ENCODE data around the gene RRP15.

GRCh38 chr1:218275823-218276222, 9.3 kb upstream of the RRP15 start:
- no peak for TF ChIP-seq CTCF (conservative IDR thresholded peaks at IDR 0.05 in 1 of 2, IDR thresholded peaks at IDR 0.05 in 1 of 2; ENCODE audit: low read depth in 1 of 2, low read length in 2 of 2)
- TF ChIP-seq EZH2 (IDR thresholded peaks at IDR 0.05; ENCODE audit: low read length, missing control alignments) = no peak
